Middle frontal gyrus (tissue), 1 donor: ENCODE data around the gene LRRC74A.

ENCODE experiments used
- DNase-seq: peaks from one replicate; pipeline ENCODE4 v3.0.0-alpha.2; 2015; ENCODE audit warnings: low spot score; ENCODE audit errors: extremely low spot score

LRRC74A gene

DNA sequence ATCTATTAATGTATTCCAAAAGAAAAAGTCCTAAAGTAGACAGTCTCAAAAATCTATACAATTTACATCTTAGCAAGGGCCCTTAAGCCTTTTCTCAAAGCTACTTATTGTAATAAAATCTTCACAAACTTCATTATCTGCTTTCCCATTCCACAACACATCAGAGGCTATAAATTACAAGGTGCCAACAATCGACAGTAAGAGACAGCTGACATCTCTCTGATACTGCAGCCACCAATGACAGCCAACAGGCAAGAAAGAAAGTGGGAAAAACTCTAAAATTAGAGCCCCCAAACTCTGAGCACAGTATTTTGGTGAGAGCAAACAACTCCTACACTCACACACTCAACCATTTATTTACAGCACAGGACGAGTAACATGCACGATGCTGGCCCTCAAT, 15.7 kb upstream of the LRRC74A start:
- no peak for DNase-seq

- DNase-seq = peak; percentile 39
These were observed 15.2 kb upstream of the LRRC74A start for GRCh38 chr14:76810953-76811400.

DNA sequence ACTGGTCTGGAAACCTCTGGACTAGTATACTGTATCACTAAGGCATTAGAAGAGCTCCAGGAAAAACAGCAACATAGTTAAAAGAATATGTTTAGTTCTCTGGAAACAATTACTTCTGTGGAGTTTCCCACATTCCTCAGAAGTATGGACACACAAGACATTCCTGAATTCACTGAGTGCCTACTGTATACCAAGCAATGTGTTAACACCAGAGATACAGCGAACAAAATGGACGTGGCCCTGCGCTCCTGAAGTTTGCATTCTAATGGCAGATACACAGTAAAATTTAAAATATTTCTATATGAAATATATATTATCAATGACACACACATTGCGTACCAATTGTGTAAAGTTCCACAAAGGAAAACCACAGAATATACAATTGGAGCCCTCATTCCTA, 14.6 kb upstream of the LRRC74A start:
- DNase-seq = no peak

- no peak for DNase-seq
These were observed 14.2 kb upstream of the LRRC74A start for GRCh38 chr14:76812093-76812421.

- DNase-seq = peak; percentile 91
These were observed 13.5 kb upstream of the LRRC74A start, which contains the start of gene ANGEL1 for GRCh38 chr14:76812422-76813383. Gene ANGEL1 (minus strand): TSS chr14:76812882. CDS start chr14:76812827, 55 bp downstream.

GRCh38 chr14:76814726-76815645, 11.2 kb upstream of the LRRC74A start:
- no peak for DNase-seq

GRCh38 chr14:76820700-76821099, 5.5 kb upstream of the LRRC74A start:
- DNase-seq = no peak

GRCh38 chr14:76827696-76828296, 1.6 kb downstream of the LRRC74A start:
- no peak for DNase-seq

- no peak for DNase-seq
These were observed 2.3 kb downstream of the LRRC74A start for GRCh38 chr14:76828339-76829012.

DNA sequence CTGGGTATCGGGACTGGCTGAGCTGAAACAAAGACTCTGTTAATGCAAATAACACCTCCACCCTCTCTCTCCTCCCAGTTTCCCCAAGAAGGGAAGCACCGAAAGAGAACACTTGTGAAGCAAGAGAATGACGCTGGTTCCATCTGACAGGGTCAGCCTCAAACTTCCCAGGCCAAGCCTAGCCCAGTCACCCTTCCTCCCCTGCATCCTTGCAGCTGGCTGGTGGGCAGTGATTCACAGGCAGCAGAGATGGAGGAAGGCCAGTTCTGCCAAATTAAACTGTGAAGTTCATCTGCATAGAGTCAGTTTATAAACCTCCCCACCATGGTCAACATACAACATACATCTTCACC, 2.8 kb downstream of the LRRC74A start:
- no peak for DNase-seq

- peak; percentile 84 for DNase-seq
These were observed 3.6 kb downstream of the LRRC74A start for GRCh38 chr14:76829650-76830421.

DNA sequence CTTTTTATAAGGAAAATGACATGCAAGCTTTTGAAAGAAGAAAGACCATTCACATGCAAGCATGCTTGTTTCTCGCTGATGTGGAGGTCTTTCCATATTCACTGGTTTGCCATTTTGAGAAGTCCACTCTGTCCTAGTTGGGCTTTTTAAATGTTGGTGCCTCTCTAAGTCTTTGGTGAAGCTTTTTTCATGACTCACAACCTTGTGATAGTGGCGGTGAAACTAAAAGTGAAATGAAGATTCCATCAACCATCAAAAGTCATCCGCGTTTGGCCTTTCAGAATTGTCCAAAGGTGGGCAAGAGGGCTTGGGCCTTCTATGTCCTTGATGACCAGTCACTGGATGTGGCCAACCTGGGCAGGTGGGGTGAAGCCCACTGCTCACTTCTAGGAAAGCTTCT, 4.3 kb downstream of the LRRC74A start:
- DNase-seq = no peak

- DNase-seq = no peak
These were observed 6.3 kb downstream of the LRRC74A start for GRCh38 chr14:76832503-76832988.

- DNase-seq = no peak
These were observed 6.8 kb downstream of the LRRC74A start for GRCh38 chr14:76833011-76833410.

DNA sequence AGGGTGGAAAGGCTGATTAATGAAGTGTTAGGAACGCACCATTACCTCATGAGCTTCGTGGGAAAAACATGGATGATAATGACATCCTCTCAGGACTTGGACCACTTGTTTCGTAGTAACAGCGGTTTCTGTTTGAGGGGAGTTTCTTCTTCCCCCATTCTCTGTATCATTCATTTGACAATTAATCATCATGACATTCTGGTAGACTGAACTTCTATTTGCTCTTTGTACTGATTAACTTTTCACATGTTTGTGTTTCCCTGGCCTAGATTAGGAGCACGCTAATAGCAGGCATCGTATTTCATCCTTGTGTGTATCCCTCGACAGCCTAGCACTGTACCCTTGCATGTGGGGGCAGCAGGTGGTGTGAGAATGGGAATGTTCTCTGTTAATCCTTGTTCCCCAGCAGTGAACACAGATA, 8.0 kb downstream of the LRRC74A start:
- DNase-seq = no peak

DNA sequence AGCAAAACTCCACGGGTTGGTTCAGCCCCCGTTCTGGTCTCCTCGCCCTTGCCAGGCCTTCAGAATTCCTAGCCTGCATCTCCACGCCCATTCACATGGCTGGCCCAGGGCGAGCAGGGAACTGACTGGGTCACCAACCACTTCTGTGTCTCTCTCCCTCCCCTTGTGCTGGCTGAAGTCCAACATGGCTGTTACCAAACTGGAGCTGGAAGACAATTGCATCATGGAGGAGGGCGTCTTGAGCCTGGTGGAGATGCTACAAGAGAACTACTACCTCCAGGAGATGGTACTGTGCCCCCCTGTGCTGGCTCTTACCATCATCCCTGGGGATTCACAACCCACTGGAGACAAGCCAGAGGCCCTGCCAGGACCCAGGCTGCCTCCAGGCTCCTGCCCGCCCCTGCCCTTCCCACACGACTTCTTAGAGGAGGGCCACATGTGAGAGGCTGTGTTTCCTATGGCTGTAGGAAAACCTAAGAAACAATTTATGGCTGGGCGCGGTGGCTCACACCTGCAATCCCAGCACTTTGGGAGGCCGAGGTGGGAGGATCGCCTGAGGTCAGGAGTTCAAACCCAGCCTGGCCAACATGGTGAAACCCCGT, 9.9 kb downstream of the LRRC74A start:
- DNase-seq = no peak

DNA sequence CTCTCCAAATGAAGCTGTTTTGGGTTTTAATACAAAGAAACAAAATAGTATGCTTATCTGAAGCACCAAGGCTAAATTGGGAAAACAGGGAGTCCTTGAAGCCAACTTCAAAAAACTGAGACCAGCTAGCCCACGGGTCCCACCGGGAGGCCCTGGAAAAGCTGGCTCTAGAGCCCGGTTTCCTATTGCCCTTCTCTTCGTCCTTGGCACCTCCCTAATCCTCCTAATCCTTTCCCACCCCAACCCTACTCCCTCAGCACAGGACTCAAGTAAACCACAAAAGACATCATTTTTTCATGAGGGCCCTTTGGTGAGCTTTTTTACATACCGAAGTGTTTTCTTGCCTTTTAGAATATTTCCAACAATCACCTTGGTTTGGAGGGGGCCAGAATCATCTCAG, 11.3 kb downstream of the LRRC74A start:
- DNase-seq = no peak

- no peak for DNase-seq
These were observed 16.2 kb downstream of the LRRC74A start for GRCh38 chr14:76842414-76842813.

DNA sequence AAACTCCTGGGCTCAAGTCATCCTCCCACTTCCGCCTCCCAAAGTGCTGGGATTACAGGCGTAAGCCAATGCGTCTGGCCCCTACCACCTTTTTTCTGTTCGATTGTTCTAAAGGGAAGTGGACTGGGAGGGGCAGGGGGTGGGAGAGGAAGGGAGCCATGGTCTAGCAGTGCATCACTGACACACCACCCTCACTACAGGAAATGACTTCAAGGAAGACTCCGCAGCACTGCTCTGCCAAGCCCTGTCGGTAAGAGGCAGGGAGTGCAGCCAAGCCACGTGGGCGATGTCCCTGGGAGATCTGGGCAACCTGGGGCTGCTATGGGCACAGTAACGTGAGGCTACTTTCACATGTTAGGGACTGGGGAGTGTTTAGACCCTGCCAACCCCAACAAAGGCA, 18.0 kb downstream of the LRRC74A start:
- no peak for DNase-seq
